Activated T-helper 17 cell treated with anti-CD3 and anti-CD28 coated beads, Interleukin-2, amount 50 U/mL, for 72 hours (primary cell): ENCODE data around the gene ARID1A. TPM values are rescaled to one million over a fixed set of nuclear protein-coding genes. Genes with fewer than 3 reads are reported as not detected.

Experiments used
- ATAC-seq: fragments of 150-1000 bp; cut with Tn5 transposase; replicated peaks from 2 replicates; pipeline ENCODE4 v1.10.0; 2021; ENCODE audit warnings: mild to moderate bottlenecking, moderate library complexity
- H3K27ac Mint-ChIP-seq: one replicate; pipeline ENCODE4 v1.8.0; 2022; ENCODE audit warnings: mixed read lengths
- H3K27me3 Mint-ChIP-seq: one replicate; pipeline ENCODE4 v1.8.0; 2022; ENCODE audit warnings: mixed read lengths
- H3K36me3 Mint-ChIP-seq: one replicate; pipeline ENCODE4 v1.8.0; 2022; ENCODE audit warnings: low read depth, mild to moderate bottlenecking, mixed read lengths
- H3K4me1 Mint-ChIP-seq: one replicate; pipeline ENCODE4 v1.8.0; 2022; ENCODE audit warnings: mixed read lengths
- H3K4me3 Mint-ChIP-seq: one replicate; pipeline ENCODE4 v1.8.0; 2022; ENCODE audit warnings: mild to moderate bottlenecking, mixed read lengths
- H3K9me3 Mint-ChIP-seq: one replicate; pipeline ENCODE4 v1.8.0; 2022; ENCODE audit warnings: mixed read lengths
- total RNA-seq, 2 donors: library from RNA; stranded (reverse); gene quantifications; one replicate each; pipeline ENCODE4 v1.2.3, GENCODE V29; 2022

ARID1A gene
- total RNA-seq, 2 donors from 2014 or later = 72.5 to 83.4 TPM

GRCh38 chr1:26748351-26748750, 52.5 kb downstream of the ARID1A start:
- Mint-ChIP-seq H3K9me3 (no peaks in the 10 kb centered on the region), H3K27ac (peak overlapping the region; percentile 74), H3K36me3 (peaks cover 94% of the 10 kb centered on the region), H3K4me3 (no peak overlapping the region), H3K27me3 (no peaks in the 10 kb centered on the region), H3K4me1 (peaks cover 58% of the 10 kb centered on the region)
- ATAC-seq = no peak

GRCh38 chr1:26749458-26749857, 53.6 kb downstream of the ARID1A start:
- ATAC-seq = no peak
- Mint-ChIP-seq H3K9me3 (no peaks in the 10 kb centered on the region), H3K27me3 (no peaks in the 10 kb centered on the region), H3K4me3 (no peak overlapping the region), H3K4me1 (peaks cover 52% of the 10 kb centered on the region), H3K27ac (peak overlapping the region; percentile 78), H3K36me3 (peaks cover 97% of the 10 kb centered on the region)

- Mint-ChIP-seq H3K27ac (peak overlapping the region; percentile 78), H3K9me3 (no peaks in the 10 kb centered on the region), H3K36me3 (peaks cover 95% of the 10 kb centered on the region), H3K4me3 (no peak overlapping the region), H3K27me3 (no peaks in the 10 kb centered on the region), H3K4me1 (peaks cover 45% of the 10 kb centered on the region)
- ATAC-seq = no peak
These were observed 54.6 kb downstream of the ARID1A start for GRCh38 chr1:26750428-26750827.

GRCh38 chr1:26752519-26752918, 56.7 kb downstream of the ARID1A start:
- peaks cover 40% of the 10 kb centered on the region for H3K4me1 Mint-ChIP-seq
- no peaks in the 10 kb centered on the region for H3K27me3 Mint-ChIP-seq
- peak overlapping the region; percentile 57 for H3K27ac Mint-ChIP-seq
- peaks cover 89% of the 10 kb centered on the region for H3K36me3 Mint-ChIP-seq
- H3K4me3 Mint-ChIP-seq = no peak overlapping the region
- no peaks in the 10 kb centered on the region for H3K9me3 Mint-ChIP-seq
- no peak for ATAC-seq

- Mint-ChIP-seq H3K27ac (no peak overlapping the region), H3K4me1 (peaks cover 37% of the 10 kb centered on the region), H3K9me3 (no peaks in the 10 kb centered on the region), H3K27me3 (no peaks in the 10 kb centered on the region), H3K4me3 (no peak overlapping the region), H3K36me3 (peaks cover 90% of the 10 kb centered on the region)
- no peak for ATAC-seq
These were observed 58.5 kb downstream of the ARID1A start for GRCh38 chr1:26754086-26754874.

- H3K27me3 Mint-ChIP-seq = no peaks in the 10 kb centered on the region
- H3K9me3 Mint-ChIP-seq = no peaks in the 10 kb centered on the region
- peaks cover 4% of the 10 kb centered on the region for H3K4me1 Mint-ChIP-seq
- no peak overlapping the region for H3K4me3 Mint-ChIP-seq
- peak overlapping the region; percentile 73 for H3K27ac Mint-ChIP-seq
- no peak for ATAC-seq
- H3K36me3 Mint-ChIP-seq = peaks cover 90% of the 10 kb centered on the region
These were observed 62.5 kb downstream of the ARID1A start for GRCh38 chr1:26758358-26758757.

GRCh38 chr1:26759531-26759930, 63.7 kb downstream of the ARID1A start:
- ATAC-seq = no peak
- no peaks in the 10 kb centered on the region for H3K9me3 Mint-ChIP-seq
- peak overlapping the region; percentile 73 for H3K27ac Mint-ChIP-seq
- no peak overlapping the region for H3K4me3 Mint-ChIP-seq
- H3K36me3 Mint-ChIP-seq = peaks cover 89% of the 10 kb centered on the region
- H3K4me1 Mint-ChIP-seq = peaks cover 3% of the 10 kb centered on the region
- H3K27me3 Mint-ChIP-seq = no peaks in the 10 kb centered on the region

- H3K36me3 Mint-ChIP-seq = peaks cover 90% of the 10 kb centered on the region
- ATAC-seq = no peak
These were observed 65.4 kb downstream of the ARID1A start for GRCh38 chr1:26761217-26761616.

GRCh38 chr1:26767714-26768113, 71.9 kb downstream of the ARID1A start:
- H3K9me3 Mint-ChIP-seq = no peaks in the 10 kb centered on the region
- H3K4me3 Mint-ChIP-seq = no peak overlapping the region
- H3K36me3 Mint-ChIP-seq = peaks cover 96% of the 10 kb centered on the region
- H3K4me1 Mint-ChIP-seq = peaks cover 31% of the 10 kb centered on the region
- H3K27me3 Mint-ChIP-seq = no peaks in the 10 kb centered on the region
- peak; percentile 71 for ATAC-seq
- peak overlapping the region; percentile 57 for H3K27ac Mint-ChIP-seq

More at GRCh38 chr1:26761217-26761616, 65.4 kb downstream of the ARID1A start:
- H3K27me3 Mint-ChIP-seq = no peaks in the 10 kb centered on the region
- peaks cover 3% of the 10 kb centered on the region for H3K4me1 Mint-ChIP-seq
- no peaks in the 10 kb centered on the region for H3K9me3 Mint-ChIP-seq
- H3K27ac Mint-ChIP-seq = peak overlapping the region; percentile 17
- H3K4me3 Mint-ChIP-seq = no peak overlapping the region

- no peak for ATAC-seq
- Mint-ChIP-seq H3K27me3 (no peaks in the 10 kb centered on the region), H3K4me3 (no peak overlapping the region), H3K27ac (no peak overlapping the region), H3K9me3 (no peaks in the 10 kb centered on the region), H3K4me1 (peaks cover 31% of the 10 kb centered on the region), H3K36me3 (peaks cover 98% of the 10 kb centered on the region)
These were observed 72.9 kb downstream of the ARID1A start for GRCh38 chr1:26768755-26769154.

GRCh38 chr1:26771285-26771642, 75.4 kb downstream of the ARID1A start:
- peaks cover 100% of the 10 kb centered on the region for H3K36me3 Mint-ChIP-seq
- peaks cover 31% of the 10 kb centered on the region for H3K4me1 Mint-ChIP-seq
- H3K27ac Mint-ChIP-seq = peak overlapping the region; percentile 71
- no peaks in the 10 kb centered on the region for H3K27me3 Mint-ChIP-seq
- peak overlapping the region; percentile 22 for H3K4me3 Mint-ChIP-seq
- no peaks in the 10 kb centered on the region for H3K9me3 Mint-ChIP-seq
- peak; percentile 34 for ATAC-seq

GRCh38 chr1:26771643-26772321, 76.0 kb downstream of the ARID1A start:
- Mint-ChIP-seq H3K27ac (peak overlapping the region; percentile 71), H3K27me3 (no peaks in the 10 kb centered on the region), H3K4me1 (peaks cover 30% of the 10 kb centered on the region), H3K9me3 (no peaks in the 10 kb centered on the region), H3K4me3 (peak overlapping the region; percentile 22), H3K36me3 (peaks cover 100% of the 10 kb centered on the region)
- ATAC-seq = peak; percentile 91

- Mint-ChIP-seq H3K4me3 (no peak overlapping the region), H3K9me3 (no peaks in the 10 kb centered on the region), H3K27me3 (no peaks in the 10 kb centered on the region), H3K4me1 (peaks cover 22% of the 10 kb centered on the region), H3K27ac (peak overlapping the region; percentile 71), H3K36me3 (peaks cover 100% of the 10 kb centered on the region)
- ATAC-seq = no peak
These were observed 76.9 kb downstream of the ARID1A start for GRCh38 chr1:26772687-26773086.

GRCh38 chr1:26774462-26774861, 78.6 kb downstream of the ARID1A start:
- Mint-ChIP-seq H3K4me3 (no peak overlapping the region), H3K36me3 (peaks cover 100% of the 10 kb centered on the region), H3K27ac (peak overlapping the region; percentile 38), H3K27me3 (no peaks in the 10 kb centered on the region), H3K9me3 (no peaks in the 10 kb centered on the region), H3K4me1 (peaks cover 21% of the 10 kb centered on the region)
- no peak for ATAC-seq

GRCh38 chr1:26775666-26776065, 79.9 kb downstream of the ARID1A start:
- H3K27me3 Mint-ChIP-seq = no peaks in the 10 kb centered on the region
- H3K36me3 Mint-ChIP-seq = peaks cover 100% of the 10 kb centered on the region
- peak overlapping the region; percentile 38 for H3K27ac Mint-ChIP-seq
- no peaks in the 10 kb centered on the region for H3K9me3 Mint-ChIP-seq
- no peak overlapping the region for H3K4me3 Mint-ChIP-seq
- no peak for ATAC-seq
- H3K4me1 Mint-ChIP-seq = peaks cover 21% of the 10 kb centered on the region
